ENCODE data around the gene IL6. TPM values are rescaled to one million over a fixed set of nuclear protein-coding genes. Genes with fewer than 3 reads are reported as not detected.

IL6 gene
- total and polyA plus RNA-seq, 2 of the 13 experiments (the other 11 are each of a cell fraction or from before 2014, with no cell fraction given): not detected

DNA sequence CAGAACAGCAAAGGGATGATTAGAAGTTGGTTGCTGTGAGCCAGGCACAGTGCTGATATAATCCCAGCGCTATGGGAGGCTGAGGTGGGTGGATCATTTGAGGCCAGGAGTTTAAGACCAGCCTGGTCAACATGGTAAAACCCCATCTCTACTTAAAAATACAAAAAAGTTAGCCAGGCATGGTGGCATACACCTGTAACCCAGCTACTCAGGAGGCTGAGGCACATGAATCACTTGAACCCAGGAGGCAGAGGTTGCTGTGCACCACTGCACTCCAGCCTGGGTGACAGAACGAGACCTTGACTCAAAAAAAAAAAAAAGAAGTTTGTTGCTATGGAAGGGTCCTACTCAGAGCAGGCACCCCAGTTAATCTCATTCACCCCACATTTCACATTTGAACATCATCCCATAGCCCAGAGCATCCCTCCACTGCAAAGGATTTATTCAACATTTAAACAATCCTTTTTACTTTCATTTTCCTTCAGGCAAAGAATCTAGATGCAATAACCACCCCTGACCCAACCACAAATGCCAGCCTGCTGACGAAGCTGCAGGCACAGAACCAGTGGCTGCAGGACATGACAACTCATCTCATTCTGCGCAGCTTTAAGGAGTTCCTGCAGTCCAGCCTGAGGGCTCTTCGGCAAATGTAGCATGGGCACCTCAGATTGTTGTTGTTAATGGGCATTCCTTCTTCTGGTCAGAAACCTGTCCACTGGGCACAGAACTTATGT is 4.1 kb downstream of the IL6 start:
- no peaks in the 10 kb centered on the region for H3K79me2 ChIP-seq (ENCODE audit: insufficient read depth, low read length)
- ATAC-seq (no peak), DNase-seq (ENCODE audit: low spot score) (no peak), FAIRE-seq (no peak)
- BruUV-seq (replicated peaks): no TSS peak
- H3K4me2 ChIP-seq (ENCODE audit: low read depth, low read length): 0 out of 2 replicates have a peak overlapping the region, but pooled peaks have one; percentile 19
- no peaks in the 10 kb centered on the region for H3K9me3 ChIP-seq (ENCODE audit: low read length)
- no peak overlapping the region for H2AFZ ChIP-seq (ENCODE audit: low read length)
- no peak for TF ChIP-seq RNF2 (conservative IDR thresholded peaks at IDR 0.05; ENCODE audit: low read depth)
- TF ChIP-seq RAD21 (CRISPR knock-in tag; IDR thresholded peaks at IDR 0.05): no peak
- TF ChIP-seq MTA1 (CRISPR knock-in tag; IDR thresholded peaks at IDR 0.05; ENCODE audit: borderline replicate concordance): no peak
- TF ChIP-seq BRD4 (CRISPR knock-in tag; IDR thresholded peaks at IDR 0.05): no peak
- TF ChIP-seq NCOA2 (CRISPR knock-in tag; IDR thresholded peaks at IDR 0.05): no peak
- TF ChIP-seq, protein P1, sequence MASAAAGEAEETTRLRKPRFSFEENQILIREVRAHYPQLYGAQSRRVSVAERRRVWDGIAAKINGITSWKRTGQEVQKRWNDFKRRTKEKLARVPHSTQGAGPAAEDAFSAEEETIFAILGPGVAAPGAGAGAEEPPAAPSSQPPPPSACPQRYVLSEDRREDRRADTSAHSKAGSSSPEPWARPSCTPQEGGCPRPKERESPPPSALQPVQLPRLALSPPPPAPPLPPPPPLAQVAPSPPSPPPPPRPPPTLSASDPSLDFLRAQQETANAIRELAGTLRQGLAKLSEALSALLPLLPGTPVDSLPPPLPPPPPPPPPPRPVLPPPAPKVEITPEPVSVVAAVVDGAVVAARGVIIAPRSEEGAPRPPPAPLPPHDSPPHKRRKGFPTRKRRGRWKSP (CRISPR knock-in tag; IDR thresholded peaks at IDR 0.05): no peak
- no peak for TF ChIP-seq NFE2L1 (CRISPR knock-in tag; IDR thresholded peaks at IDR 0.05; ENCODE audit: borderline replicate concordance)
- TF ChIP-seq MZF1 (CRISPR knock-in tag; IDR thresholded peaks at IDR 0.05; ENCODE audit: borderline replicate concordance): no peak
- TF ChIP-seq KMT2B (CRISPR knock-in tag; IDR thresholded peaks at IDR 0.05): no peak
- no peaks in the 10 kb centered on the region for H3K36me3 ChIP-seq (replicated peaks in 1 of 2; ENCODE audit: control insufficient read depth in 1 of 2, insufficient read depth in 2 of 2, low read length in 2 of 2)
- H3K9ac ChIP-seq (ENCODE audit: insufficient read depth, low read depth, low read length): no peak overlapping the region
- ChIA-PET POLR2A (no interaction called here), CTCF (ENCODE audit: low intra/inter-chr PET ratio, low total read pairs) (no interaction called here)
- no peak overlapping the region for H3K27ac ChIP-seq (ENCODE audit: extremely low read length, insufficient read depth, low read length)
- peaks cover 10% of the 10 kb centered on the region for H3K4me1 ChIP-seq (ENCODE audit: insufficient read depth, low read length)
- peaks cover 0 to 12% of the 10 kb centered on the region in 2 experiments; a peak in 2 of 5 replicates for H3K27me3 ChIP-seq (ENCODE audit: control insufficient read depth in 1 of 2, insufficient read depth in 2 of 2, low read length in 2 of 2)
- no peak overlapping the region for H3K4me3 ChIP-seq (replicated peaks in 1 of 3; ENCODE audit: insufficient read depth in 1 of 3, low read depth in 2 of 3, low read length in 3 of 3)
- in situ Hi-C loops (cut with HindIII; ENCODE audit: extremely low pct_ligation_motif_present, low pct_unique_long_range_greater_than_20kb) (no loop called here), intact Hi-C loops (cut with micrococcal nuclease; ENCODE audit: unreplicated experiment) (no loop called here)
- WGBS (ENCODE audit: low lambda C conversion rate): 43% methylated on average over 5 of the region's 5 CpGs
- no peaks in the 10 kb centered on the region for H4K20me1 ChIP-seq (ENCODE audit: insufficient read depth, low read length)

Measured in HepG2 (cell line).